GM04504 (cell line): ENCODE results near the gene ZCCHC13.
"Not testable (repeated sequence)": the region's sequence is repeated elsewhere in the genome, so short reads cannot be mapped to it uniquely, and the experiment has no call there.

ENCODE experiments used
- DNase-seq: peaks from one replicate; pipeline ENCODE4 v3.0.0-alpha.2; 2012; ENCODE audit warnings: low read depth

Gene ZCCHC13

DNA sequence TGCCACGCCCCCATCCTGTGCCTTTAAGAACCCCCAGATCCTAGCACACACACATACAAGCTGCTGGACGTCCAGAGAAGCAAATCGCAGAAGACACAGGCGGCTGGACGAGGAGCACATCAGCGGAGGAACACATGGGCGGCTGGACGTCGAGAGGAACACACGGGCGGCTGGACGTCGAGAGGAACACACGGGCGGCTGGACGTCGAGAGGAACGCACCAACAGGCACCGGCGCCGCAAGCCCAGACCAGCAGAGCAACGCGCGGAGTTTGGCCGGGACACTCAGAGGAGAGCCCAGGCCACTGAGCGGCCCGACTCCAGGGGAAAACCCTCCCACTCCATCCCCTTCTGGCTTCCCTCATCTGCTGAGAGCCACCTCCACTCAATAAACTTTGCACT is 17.2 kb downstream of the ZCCHC13 start:
- DNase-seq = no peak

DNA sequence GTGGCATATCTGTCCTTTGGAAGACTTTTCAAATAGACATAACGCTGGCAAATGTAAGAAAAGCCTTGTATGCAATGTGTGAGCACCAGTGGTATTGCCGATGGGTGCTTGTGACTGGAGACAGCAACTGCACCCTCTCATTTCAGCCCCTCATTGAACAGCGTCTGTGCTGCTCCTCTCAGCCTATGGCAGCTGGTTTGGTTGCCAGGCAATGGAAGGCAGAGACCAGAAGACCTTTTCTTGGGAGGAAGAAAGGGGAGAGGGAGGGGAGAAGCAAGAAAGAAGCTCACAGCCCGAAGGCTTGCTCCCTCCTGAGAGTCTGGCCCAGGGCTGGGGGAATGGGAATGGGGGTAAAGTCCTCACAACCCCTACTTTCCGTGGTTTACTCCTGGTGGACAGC is 20.2 kb downstream of the ZCCHC13 start:
- DNase-seq = no peak

DNA sequence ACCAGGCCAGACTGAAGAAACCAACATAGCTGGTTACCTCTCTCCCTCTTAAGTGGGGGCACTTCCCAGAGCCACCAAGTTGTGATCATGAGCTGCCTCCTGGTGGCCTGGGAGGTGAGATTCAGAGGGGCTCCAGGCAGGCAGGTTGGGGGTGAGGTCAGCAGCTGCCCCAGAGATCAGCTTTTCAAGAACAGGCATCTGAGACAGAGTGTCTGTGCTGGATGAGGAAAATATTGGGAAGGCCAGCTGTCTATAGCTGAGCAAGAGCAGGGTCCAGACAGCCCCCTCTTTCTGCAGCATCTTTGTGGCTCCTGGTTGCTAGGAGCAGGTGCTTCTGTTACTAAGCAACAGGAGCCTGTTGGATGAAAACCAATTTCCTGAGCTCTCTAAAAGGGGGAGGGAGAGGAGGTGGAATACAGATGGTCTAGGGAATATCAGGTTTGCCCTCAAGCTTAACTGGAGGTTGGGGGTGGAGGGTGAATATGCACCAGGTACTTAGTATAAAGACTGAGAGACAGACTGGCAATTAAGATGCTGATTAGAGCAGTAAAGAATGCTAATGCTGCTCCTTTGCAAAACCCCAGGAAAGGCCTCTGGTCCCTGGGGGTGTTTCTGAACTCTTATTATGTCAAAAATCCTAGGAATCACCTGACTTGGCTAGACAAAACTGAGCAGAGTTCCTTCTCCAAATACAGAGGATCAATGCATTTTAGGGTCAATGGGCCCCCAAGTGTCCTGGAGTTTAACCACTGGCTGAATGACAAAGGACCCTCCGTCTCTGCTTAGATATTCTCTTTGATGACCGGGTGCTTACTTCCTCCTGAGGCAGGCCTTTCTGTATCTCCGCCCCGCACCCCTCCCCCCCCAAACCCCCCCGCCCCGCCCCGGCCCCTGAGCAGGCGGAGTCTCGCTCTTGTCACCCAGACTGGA is 21.4 kb downstream of the ZCCHC13 start:
- no peak for DNase-seq

DNA sequence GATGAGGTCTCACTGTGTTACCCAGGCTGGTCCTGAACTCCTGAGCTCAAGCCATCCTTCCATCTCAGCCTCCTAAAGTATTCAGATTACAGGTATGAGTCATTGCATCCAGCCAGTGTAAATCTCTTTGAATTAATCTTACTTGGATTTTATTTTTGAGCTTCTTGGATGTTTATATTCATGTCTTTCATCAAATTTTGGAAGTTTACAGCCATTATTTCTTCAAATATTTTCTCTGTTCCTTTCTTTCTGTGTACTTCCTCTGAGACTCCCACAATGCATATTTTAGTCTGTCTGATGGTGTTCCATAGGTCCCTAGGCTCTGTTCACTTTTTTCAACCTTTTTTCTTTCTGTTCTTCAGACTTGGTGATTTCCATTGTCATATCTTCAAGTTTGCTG is 34.9 kb downstream of the ZCCHC13 start:
- DNase-seq = no peak

DNA sequence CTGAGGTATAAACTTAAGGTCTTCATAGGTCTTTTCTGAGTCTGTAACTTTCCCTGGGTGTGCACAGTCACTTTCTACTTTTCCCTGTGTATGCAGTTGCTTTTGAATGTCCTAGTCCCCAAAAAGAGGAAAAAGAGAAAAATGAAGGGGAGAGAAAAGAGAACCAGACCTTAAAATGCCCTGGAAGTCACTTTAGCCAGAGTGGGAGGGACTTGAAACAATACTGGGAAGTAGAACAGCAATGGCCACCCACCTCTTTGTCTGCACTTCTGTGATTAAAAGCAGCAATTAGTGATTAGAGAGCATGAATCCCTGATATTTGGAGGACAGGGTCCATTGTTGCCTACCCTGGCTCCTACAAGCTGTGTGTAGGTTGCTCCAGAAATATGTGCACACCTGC is 36.1 kb downstream of the ZCCHC13 start:
- DNase-seq = no peak

DNA sequence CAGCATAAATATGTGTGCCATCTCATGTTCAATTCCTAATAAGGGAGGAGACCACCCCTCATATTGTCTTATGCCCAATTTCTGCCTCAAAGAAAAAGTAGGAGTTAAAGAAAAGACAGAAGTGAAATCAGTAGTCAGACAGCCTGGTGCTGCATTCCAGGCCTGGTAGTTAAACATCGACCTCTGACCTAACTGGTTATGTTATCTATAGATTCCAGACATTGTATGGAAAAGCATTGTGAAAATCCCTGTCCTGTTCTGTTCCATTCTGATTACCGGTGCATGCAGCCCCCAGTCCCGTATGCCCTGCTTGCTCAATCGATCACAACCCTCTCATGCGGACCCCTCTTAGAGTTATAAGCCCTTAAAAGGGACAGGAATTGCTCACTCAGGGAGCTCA is 38.2 kb downstream of the ZCCHC13 start:
- DNase-seq = not testable (repeated sequence)

DNA sequence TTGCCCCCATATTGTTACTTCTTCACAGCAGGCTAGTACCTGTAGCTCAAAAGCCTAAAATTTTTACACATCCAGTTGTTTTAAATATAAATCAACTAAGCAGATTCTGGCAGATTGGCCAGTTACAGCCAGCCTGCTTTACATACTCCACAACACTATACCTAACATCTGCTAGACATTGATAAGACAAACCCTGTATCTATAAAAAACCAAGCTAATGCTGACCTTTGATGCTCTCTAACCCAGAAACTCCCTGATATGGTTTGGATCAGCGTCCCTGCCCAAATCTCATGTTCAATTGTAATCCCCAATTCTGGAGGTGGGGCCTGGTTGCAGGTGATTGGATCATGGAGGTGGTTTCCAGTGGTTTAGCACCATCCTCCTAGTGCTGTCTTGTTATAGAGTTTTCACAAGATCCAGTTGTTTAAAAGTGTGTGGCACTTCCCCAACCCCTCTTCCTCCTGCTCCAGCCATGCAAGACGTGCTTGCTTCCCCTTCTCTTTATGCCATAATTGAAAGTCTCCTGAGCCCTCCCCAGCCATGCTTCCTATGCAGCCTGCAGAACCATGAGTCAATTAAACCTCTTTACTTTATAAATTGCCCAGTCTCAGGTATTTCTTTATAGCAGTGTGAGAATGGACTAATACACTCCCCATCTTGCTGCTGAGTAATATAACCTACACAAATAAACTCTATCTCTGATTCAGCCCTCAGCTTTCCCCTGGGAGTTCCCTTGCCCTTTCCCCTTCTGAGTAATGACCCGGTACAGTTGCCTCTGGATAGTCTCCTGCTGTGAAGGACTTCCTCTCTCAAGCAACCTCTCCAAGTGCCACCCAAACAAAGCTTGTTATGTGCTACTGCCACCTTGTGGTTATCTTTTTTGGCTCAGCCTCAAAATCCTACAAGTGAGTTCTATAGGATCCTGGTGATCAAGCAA is 39.6 kb downstream of the ZCCHC13 start:
- DNase-seq = peak; percentile 81

DNA sequence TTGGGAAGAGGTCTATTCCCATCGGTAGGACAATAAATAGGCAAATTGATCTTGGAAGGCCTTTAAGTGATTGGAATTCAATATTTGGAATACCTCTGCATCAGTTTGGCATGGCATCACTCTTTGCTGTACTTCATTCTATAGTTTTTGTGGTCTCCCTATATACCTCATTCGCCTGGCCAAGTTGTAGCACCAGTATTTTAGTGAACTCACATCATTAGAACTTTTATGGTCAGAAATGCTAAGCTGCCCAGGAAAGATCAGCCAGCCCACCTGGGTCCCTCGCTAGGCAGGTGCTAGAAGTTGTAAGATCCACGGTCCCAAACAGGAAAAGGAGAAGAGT is 40.3 kb downstream of the ZCCHC13 start:
- no peak for DNase-seq

DNA sequence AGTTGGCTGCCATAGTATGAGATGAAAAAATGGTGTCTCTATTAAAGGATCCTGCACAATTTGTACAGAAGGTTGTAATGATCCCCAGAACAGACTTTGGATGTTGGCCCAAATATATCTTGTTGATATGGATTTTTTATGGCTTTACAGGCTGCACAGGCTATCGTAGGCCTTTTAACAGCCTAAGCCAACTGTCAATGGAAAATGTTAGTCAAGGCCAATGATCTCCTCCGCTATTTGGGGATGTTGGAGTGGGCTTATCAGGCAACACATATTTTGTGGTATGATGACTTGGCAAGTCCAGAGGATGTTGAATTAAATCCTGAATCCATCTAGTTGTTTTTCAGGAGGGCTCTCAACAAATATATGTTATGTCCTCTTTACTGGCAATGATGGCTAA is 42.1 kb downstream of the ZCCHC13 start:
- no peak for DNase-seq

DNA sequence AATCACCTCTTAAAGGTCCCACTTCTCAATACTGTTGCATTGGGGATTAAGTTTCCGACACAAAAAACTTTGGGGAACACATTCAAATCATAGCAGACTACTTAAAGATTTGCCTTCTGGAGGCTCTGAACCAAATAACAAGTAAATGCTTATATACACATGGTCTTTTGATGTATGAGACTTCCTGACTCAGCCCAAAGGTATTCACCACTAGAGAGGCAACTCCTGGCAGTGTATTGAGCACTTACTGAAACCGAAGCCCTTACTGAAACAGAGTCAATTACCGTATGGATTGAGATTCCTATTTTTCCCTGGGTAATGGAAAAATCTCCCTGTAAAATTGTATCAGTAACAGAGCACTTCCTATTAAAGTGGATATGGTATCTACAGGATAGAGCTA is 45.4 kb downstream of the ZCCHC13 start:
- DNase-seq = peak; percentile 17

DNA sequence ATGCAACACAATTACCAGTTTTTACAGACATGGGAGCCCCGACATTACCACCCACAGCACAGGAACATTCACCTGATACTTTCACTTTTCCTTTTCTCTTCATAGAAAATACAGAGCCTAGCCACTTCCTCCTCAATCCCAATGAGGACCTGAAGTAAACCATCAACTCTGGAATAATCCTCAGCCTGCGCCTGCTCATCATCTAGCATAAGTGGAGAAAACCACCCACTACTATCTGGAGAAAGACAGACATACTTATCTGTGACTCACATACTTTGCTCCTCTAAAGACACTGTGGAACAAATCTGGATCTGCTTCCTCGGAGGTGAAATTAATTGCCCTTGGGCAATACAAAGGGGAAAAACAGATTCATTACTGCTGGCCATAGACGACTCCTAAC is 47.8 kb downstream of the ZCCHC13 start:
- DNase-seq = no peak

DNA sequence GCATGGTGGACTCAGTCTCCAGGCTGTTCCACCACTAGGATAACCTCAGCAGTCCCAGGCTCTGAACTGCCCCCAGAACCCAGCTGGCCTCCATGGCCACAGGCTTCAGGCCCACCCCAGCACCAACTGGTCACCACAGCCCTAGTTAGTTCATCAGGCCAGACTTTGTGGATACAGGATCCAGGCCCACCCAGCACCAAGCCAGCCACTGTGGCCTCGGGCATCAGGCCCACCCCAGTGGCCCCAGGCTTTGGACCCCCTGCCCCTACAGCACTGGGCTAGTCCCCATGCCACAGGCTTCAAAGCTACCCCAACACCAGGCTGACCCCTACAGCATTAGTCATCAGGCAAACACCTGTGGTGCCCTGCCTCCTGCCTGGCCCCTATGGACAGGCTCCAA is 50.0 kb downstream of the ZCCHC13 start:
- no peak for DNase-seq
